Psoas muscle (tissue), 8 donors: ENCODE measurements around the gene ROCK1. TPM values are rescaled to one million over a fixed set of nuclear protein-coding genes. Genes with fewer than 3 reads are reported as not detected.

ENCODE experiments used
- ATAC-seq, 4 donors: fragments of 200-7000 bp; cut with Tn5 transposase; one replicate each; pipeline ENCODE4 v1.9.1; 2020; ENCODE audit warnings: moderate library complexity in 3 of 4, mild to moderate bottlenecking in 2 of 4
- DNase-seq, 2 donors: peaks; one replicate each; pipeline ENCODE4 v3.0.0-alpha.2; 2020
- H3K27ac ChIP-seq: fragments of 200-600 bp; one replicate; pipeline ENCODE4 v1.8.0; 2022
- H3K27me3 ChIP-seq, 3 donors: fragments of 200-600 bp in 1 of 3; one replicate each; pipeline versions ENCODE4 v1.6.1 to v1.8.0; 2013 to 2022; ENCODE audit warnings: low read length in 2 of 3, mild to moderate bottlenecking in 2 of 3, moderate library complexity in 1 of 3; ENCODE audit not compliant: insufficient read depth in 3 of 3
- H3K36me3 ChIP-seq, 2 donors: fragments of 200-600 bp in 1 of 2; one replicate each; pipeline versions ENCODE4 v1.6.1 to v1.8.0; 2013 to 2022; ENCODE audit warnings: low read depth in 1 of 2, mild to moderate bottlenecking in 1 of 2, moderate library complexity in 1 of 2; ENCODE audit not compliant: insufficient read depth in 1 of 2
- H3K4me1 ChIP-seq: fragments of 200-600 bp; one replicate; pipeline ENCODE4 v1.8.0; 2022
- H3K4me3 ChIP-seq: fragments of 200-600 bp; one replicate; pipeline ENCODE4 v1.8.0; 2022; ENCODE audit warnings: mild to moderate bottlenecking
- H3K9me3 ChIP-seq: fragments of 200-600 bp; one replicate; pipeline ENCODE4 v1.8.0; 2022
- CTCF ChIP-seq: fragments of 200-600 bp; IDR thresholded peaks from one replicate; pipeline ENCODE4 v1.8.0; 2022; ENCODE audit warnings: antibody characterized with exemption
- WGBS, 3 donors: extraction: QIAGEN DNeasy Blood & Tissue Kit; methylation state at CpG; one replicate each; pipeline versions ENCODE4 v1.1.6 to v1.1.7; 2013; 5-methylcytosine and 5-hydroxymethylcytosine counted together
- intact Hi-C, 2 donors: fragments of 100-400 bp; cut with DNase I; formaldehyde crosslinking; loops; one replicate each; pipeline versions ENCODE4 v1.11.0 to v1.14.2; 2022
- polyA plus RNA-seq, 3 donors: library from polyadenylated mRNA; stranded (reverse); fragments of 200-250 nt; gene quantifications; one replicate each; pipeline ENCODE4 v1.2.3, GENCODE V29; 2013
- total RNA-seq, 4 donors: library from RNA; stranded (reverse); fragmentation: NEBNext Ultra II Directional in 2 of 4; extraction: Animal tissue kit (Norgen Biotek cat#: 25700) in 2 of 4; gene quantifications; one replicate each; pipeline versions ENCODE4 v1.2.1 to v1.2.4, GENCODE V29; 2021 to 2023
- donor health status: healthy with polysubstance abuse.
- donor health status: DM: no; HTN: no; CAD: no; lungs with moderate emphysema.
- donor health status: Bipolar disorder and iron deficiency.
- donor health status: healthy.
- donor health status: DM: yes; HTN: yes; CAD: no.
- donor health status: DM: no; HTN: no; CAD: no.
- donor health status: DM: no; HTN: no; CAD: no.
- donor health status: DM: yes; HTN: yes; CAD: no.

ROCK1 gene
- total and polyA plus RNA-seq, 7 donors, result 4.9 to 16.0 (median 13.5) TPM

- Histone ChIP-seq H3K9me3 (no peaks in the 10 kb centered on the region), H3K36me3 (no peaks in the 10 kb centered on the region), H3K4me1 (peaks cover 50% of the 10 kb centered on the region), H3K27me3 (no peaks in the 10 kb centered on the region), H3K4me3 (peak overlapping the region; percentile 98), H3K27ac (peak overlapping the region; percentile 94)
- TF ChIP-seq CTCF, result no peak
- intact Hi-C loops, result loop anchor here (5.0 to 10.0 kb wide), 5 partner anchors 38 to 135 kb away; no protein-coding TSS in a partner anchor
- ATAC-seq (no peak), DNase-seq (no peak)
- WGBS, 3 donors, result 0 to 2% (median 1%) methylated on average over 8 of the region's 8 CpGs
Measured at GRCh38 chr18:21109936-21110712, 1.5 kb downstream of the ROCK1 start.

GRCh38 chr18:21105936-21106335 lies 5.7 kb downstream of the ROCK1 start:
- H3K27ac ChIP-seq, result no peak overlapping the region
- intact Hi-C loops, result no loop called here
- H3K4me1 ChIP-seq, result peaks cover 61% of the 10 kb centered on the region
- H3K9me3 ChIP-seq, result no peaks in the 10 kb centered on the region
- DNase-seq, result no peak
- H3K4me3 ChIP-seq, result peak overlapping the region; percentile 22
- H3K27me3 ChIP-seq, result no peaks in the 10 kb centered on the region
- no peaks in the 10 kb centered on the region for H3K36me3 ChIP-seq
- 50 to 72% (median 58%) methylated on average over 3 of the region's 3 CpGs for WGBS, 3 donors
- TF ChIP-seq CTCF, result no peak
- peak in 1 of 4 donors; percentile 56 for ATAC-seq

DNA sequence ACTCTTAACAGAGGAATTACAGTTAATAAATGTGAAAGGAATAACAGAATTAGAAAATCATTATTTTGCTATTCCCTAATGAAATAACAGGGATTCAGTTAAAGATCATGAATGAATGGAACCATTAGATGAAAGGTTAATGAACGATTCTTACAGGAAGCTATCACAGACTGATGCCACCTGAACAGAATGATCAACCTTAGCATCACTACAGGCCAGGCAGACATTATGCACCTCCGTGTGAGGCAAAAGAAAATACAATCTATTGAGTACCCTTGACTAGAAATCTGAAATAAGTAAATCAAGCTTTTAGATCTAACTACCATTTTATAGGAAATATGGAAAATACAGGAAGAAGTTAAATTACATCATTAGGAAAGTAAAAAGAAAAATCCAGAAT lies 10.4 kb downstream of the ROCK1 start:
- H3K4me3 ChIP-seq, result no peak overlapping the region
- DNase-seq (no peak), ATAC-seq (no peak)
- H3K27me3 ChIP-seq, result no peaks in the 10 kb centered on the region
- H3K4me1 ChIP-seq, result peaks cover 61% of the 10 kb centered on the region
- no peak overlapping the region for H3K27ac ChIP-seq
- no peaks in the 10 kb centered on the region for H3K36me3 ChIP-seq
- intact Hi-C loops, result no loop called here
- WGBS, 3 donors, result 68 to 76% (median 73%) methylated on average over 2 of the region's 2 CpGs
- H3K9me3 ChIP-seq, result no peaks in the 10 kb centered on the region
- TF ChIP-seq CTCF, result no peak

DNA sequence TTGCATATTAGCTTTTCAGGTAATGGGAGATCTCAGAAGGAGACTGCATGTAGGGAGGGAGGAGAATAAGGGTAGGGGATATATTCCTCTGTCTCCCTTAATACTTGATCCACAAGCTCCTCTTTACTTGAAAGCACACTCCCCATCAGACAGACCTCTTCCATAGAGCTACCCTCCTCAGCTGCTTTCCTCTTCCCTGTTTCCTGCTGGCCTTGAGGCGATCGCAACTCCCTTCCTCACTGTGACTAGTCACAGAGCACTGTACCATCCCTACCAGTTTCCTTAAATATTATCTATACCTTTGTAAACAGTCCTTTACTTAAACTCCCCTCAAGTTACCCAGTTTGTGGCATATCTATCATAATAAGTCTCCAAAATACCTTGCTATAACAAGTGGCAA lies 10.9 kb downstream of the ROCK1 start:
- Histone ChIP-seq H3K27me3 (no peaks in the 10 kb centered on the region), H3K4me1 (peaks cover 57% of the 10 kb centered on the region), H3K9me3 (no peaks in the 10 kb centered on the region), H3K36me3 (no peaks in the 10 kb centered on the region), H3K27ac (no peak overlapping the region), H3K4me3 (no peak overlapping the region)
- 71 to 85% (median 71%) methylated on average over 2 of the region's 2 CpGs for WGBS, 3 donors
- intact Hi-C loops, result no loop called here
- ATAC-seq, result no peak
- TF ChIP-seq CTCF, result no peak
- no peak for DNase-seq

GRCh38 chr18:21100146-21100545 lies 11.5 kb downstream of the ROCK1 start:
- DNase-seq, result no peak
- Histone ChIP-seq H3K27ac (no peak overlapping the region), H3K36me3 (no peaks in the 10 kb centered on the region), H3K9me3 (no peaks in the 10 kb centered on the region), H3K4me3 (no peak overlapping the region), H3K27me3 (no peaks in the 10 kb centered on the region), H3K4me1 (peaks cover 51% of the 10 kb centered on the region)
- no peak for TF ChIP-seq CTCF
- no peak for ATAC-seq
- intact Hi-C loops, result no loop called here
